ENCODE data around the gene MAGEB18.

MAGEB18 gene

DNA sequence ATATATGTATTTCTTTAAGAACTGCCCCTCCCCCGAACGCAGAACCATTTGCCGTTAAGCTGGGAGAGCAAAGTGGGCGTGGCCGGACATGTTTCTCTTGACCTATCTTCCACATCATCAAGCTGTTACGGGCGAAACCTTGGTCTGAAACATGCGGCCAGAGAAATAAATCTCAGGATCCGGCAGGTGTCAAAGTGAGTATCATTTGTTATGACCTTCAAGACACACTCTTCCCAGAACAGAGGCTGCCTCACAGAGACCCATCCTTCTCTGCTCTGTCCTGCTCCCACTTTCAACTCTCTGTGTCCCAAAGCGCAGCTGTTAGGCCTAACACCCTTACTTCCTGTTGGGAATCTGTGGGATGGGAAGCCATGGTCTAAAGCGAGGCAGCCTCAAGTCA lies at the start of gene MAGEB18:
Gene MAGEB18 (plus strand): TSS at position 70 of the 400 bp plus-strand sequence. CDS start 643 bp downstream, outside the sequence.
- H3K9me3 ChIP-seq = no peaks in the 10 kb centered on the region
- DNase-seq = no peak
- H3K4me1 ChIP-seq = no peaks in the 10 kb centered on the region
- no peaks in the 10 kb centered on the region for H3K27me3 ChIP-seq
- intact Hi-C loops (cut with DNase I; ENCODE audit: low total_unique reads) = no loop called here
- no peaks in the 10 kb centered on the region for H3K36me3 ChIP-seq
- TF ChIP-seq, protein P1, sequence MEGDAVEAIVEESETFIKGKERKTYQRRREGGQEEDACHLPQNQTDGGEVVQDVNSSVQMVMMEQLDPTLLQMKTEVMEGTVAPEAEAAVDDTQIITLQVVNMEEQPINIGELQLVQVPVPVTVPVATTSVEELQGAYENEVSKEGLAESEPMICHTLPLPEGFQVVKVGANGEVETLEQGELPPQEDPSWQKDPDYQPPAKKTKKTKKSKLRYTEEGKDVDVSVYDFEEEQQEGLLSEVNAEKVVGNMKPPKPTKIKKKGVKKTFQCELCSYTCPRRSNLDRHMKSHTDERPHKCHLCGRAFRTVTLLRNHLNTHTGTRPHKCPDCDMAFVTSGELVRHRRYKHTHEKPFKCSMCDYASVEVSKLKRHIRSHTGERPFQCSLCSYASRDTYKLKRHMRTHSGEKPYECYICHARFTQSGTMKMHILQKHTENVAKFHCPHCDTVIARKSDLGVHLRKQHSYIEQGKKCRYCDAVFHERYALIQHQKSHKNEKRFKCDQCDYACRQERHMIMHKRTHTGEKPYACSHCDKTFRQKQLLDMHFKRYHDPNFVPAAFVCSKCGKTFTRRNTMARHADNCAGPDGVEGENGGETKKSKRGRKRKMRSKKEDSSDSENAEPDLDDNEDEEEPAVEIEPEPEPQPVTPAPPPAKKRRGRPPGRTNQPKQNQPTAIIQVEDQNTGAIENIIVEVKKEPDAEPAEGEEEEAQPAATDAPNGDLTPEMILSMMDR (IDR thresholded peaks at IDR 0.05) = no peak
- H3K27ac ChIP-seq = no peak within 1 kb of the TSS
- no peak within 1 kb of the TSS for H3K4me3 ChIP-seq

DNA sequence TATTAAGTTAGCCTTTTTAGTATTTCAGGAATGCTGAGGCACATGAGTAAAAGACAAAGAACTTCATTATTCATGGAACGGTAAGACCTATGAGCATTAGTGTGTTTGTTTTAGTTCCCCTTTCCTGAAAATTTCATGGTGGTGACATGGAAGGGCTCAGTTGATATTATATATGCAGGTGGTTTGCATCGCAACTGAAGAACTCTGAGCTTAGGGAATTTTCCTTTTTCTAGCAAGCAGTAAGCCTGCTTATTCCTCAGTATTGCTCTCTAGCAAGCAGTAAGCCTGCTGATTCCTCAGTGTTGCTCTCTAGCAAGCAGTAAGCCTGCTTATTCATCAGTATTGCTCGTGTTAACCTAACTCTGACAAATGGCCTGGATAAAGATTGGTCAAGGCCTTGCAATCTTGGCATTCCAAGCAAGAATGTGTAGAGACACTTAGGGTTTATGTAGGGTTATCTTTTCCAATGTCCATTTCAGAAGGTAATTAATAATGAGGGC lies 37.7 kb upstream of the MAGEB18 start:
- no peak for DNase-seq
- intact Hi-C loops (cut with DNase I; ENCODE audit: low total_unique reads) = no loop called here
- no peaks in the 10 kb centered on the region for H3K36me3 ChIP-seq
- no peak overlapping the region for H3K27ac ChIP-seq
- TF ChIP-seq, protein P1 (IDR thresholded peaks at IDR 0.05) = no peak
- H3K9me3 ChIP-seq = no peaks in the 10 kb centered on the region
- H3K4me1 ChIP-seq = no peaks in the 10 kb centered on the region
- no peaks in the 10 kb centered on the region for H3K27me3 ChIP-seq
- no peak overlapping the region for H3K4me3 ChIP-seq

DNA sequence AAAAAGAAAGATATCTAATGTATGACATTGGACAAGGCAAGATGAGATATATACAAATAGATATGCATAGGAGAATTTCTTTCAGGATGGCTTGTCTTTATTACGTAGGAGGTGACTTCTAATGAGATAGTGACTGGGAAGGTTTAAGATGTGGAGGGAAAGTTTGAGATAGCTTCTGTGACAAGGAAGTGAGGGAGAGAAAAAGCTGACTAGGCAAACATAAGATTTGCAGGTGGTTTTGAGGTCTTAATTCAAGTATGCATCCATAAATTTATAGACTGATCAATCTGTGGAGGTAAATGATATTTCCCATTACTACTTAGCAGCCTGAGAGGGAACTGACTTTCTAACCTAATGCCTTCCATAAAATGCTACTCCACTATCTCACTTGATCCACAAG lies 29.0 kb upstream of the MAGEB18 start:
- Histone ChIP-seq H3K9me3 (no peaks in the 10 kb centered on the region), H3K27me3 (no peaks in the 10 kb centered on the region), H3K4me1 (no peaks in the 10 kb centered on the region), H3K27ac (no peak overlapping the region), H3K4me3 (no peak overlapping the region), H3K36me3 (no peaks in the 10 kb centered on the region)
- TF ChIP-seq, protein P1 (IDR thresholded peaks at IDR 0.05) = no peak
- intact Hi-C loops (cut with DNase I; ENCODE audit: low total_unique reads) = no loop called here
- no peak for DNase-seq

DNA sequence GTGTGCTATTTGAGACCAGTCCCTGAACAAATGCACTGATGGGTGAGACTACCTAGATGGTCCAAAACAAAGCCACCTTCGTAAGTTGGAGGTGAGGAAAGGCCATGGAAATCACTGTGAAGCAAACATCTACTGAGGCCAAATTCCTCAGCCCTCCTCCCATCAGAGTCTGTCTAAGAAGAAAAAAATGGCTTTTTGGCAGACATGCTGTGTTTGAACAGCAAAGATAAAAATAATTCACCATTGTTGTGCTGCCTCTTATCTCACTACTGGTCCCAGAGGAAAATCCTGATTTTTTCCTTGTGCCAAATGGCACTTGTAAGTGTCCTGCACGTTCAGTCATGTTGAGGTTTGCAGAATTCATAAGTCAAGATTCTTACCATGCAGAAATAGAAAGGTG lies 7.9 kb downstream of the MAGEB18 start:
- H3K4me3 ChIP-seq = no peak overlapping the region
- no peak for DNase-seq
- H3K27me3 ChIP-seq = no peaks in the 10 kb centered on the region
- no peaks in the 10 kb centered on the region for H3K4me1 ChIP-seq
- H3K36me3 ChIP-seq = no peaks in the 10 kb centered on the region
- H3K27ac ChIP-seq = no peak overlapping the region
- TF ChIP-seq, protein P1 (IDR thresholded peaks at IDR 0.05) = no peak
- H3K9me3 ChIP-seq = no peaks in the 10 kb centered on the region
- intact Hi-C loops (cut with DNase I; ENCODE audit: low total_unique reads) = no loop called here

DNA sequence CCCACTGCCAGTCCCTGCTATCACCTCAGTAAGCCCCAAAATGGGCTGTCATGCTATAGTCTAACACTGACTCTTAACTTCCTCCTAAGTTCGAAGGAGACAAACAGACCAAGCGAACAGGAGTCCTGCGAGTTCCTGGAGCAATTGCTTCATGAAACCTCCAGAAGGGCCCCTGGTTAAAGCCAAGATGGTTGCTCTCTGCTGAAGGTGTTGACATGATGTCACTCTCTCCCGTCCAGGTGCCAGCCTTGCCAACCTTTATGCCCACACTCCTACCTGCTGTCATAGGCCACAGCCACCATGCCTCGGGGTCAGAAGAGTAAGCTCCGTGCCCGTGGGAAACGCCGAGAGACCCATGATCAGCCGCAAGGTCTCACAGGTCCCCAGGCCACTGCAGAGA lies 22.2 kb downstream of the MAGEB18 start, which contains the start of gene MAGEB6B:
Gene MAGEB6B (plus strand): TSS at position 301 of the 400 bp plus-strand sequence. CDS start 0 bp downstream, at position 301.
- Histone ChIP-seq H3K4me3 (no peak within 1 kb of the TSS), H3K27ac (no peak within 1 kb of the TSS), H3K4me1 (no peaks in the 10 kb centered on the region), H3K27me3 (no peaks in the 10 kb centered on the region), H3K36me3 (no peaks in the 10 kb centered on the region), H3K9me3 (no peaks in the 10 kb centered on the region)
- DNase-seq = no peak
- intact Hi-C loops (cut with DNase I; ENCODE audit: low total_unique reads) = no loop called here
- TF ChIP-seq, protein P1 (IDR thresholded peaks at IDR 0.05) = no peak

Measured in tibial artery (tissue), 4 donors.